Measurements from ENCODE around the gene VSTM2L.

The VSTM2L gene

GRCh38 chr20:37899105-37900045, 3.6 kb upstream of the VSTM2L start:
- no peak for DNase-seq (ENCODE audit: low read depth in 2 of 3, low spot score in 1 of 3)

GRCh38 chr20:37901240-37901639, 1.7 kb upstream of the VSTM2L start:
- no peak for DNase-seq (ENCODE audit: low read depth in 2 of 3, low spot score in 1 of 3)

DNA sequence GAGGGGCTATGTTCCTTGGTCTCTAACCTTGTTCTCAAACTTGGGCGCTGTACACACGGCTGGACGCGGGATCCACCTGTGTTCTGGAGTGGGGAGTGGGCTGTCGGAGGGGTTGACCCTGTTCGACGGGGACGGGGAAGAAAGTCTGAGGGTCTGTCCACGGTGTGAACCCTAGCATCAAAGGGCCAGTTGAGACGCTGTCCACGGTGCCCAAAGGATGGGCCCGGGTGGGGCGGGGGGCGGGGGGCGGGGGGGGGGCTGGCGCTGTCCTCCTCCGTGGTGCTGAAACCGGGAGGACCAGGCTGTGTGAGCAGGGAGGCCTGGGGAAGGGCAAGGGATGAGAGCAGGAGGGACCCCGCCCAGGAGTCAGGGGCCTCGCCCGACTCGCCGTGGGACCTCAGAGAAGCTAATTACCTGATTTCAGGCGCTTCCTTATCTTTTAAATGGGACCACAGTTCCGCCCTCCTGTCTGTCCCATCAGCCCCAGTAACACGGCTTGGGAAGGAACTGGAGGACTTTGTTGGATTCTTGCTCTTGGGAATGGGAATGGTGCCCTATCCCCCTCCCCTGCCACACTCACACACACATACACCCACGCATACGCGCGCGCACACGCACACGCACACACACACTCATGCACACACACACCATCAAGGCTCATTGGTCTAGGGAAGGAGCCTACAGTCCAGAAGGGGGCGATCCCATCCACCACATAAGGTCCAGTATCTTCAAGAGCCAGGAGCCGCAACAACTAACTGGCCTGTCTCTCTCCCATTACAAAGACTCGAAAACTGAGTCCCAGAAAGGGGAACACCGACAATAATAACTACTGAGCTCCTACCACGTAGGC, 1.0 kb upstream of the VSTM2L start:
- DNase-seq (ENCODE audit: low read depth in 2 of 3, low spot score in 1 of 3), result peak in 1 of 3 donors; percentile 11

GRCh38 chr20:37903317-37904007, 535 bp downstream of the VSTM2L start:
- DNase-seq (ENCODE audit: low read depth in 2 of 3, low spot score in 1 of 3), result no peak

- no peak for DNase-seq (ENCODE audit: low read depth in 2 of 3, low spot score in 1 of 3)
Measured at GRCh38 chr20:37904008-37904642, 1.2 kb downstream of the VSTM2L start.

GRCh38 chr20:37904845-37905373, 2.0 kb downstream of the VSTM2L start:
- no peak for DNase-seq (ENCODE audit: low read depth in 2 of 3, low spot score in 1 of 3)

- DNase-seq (ENCODE audit: low read depth in 2 of 3, low spot score in 1 of 3), result no peak
Measured at GRCh38 chr20:37905671-37906613, 3.0 kb downstream of the VSTM2L start.

- DNase-seq (ENCODE audit: low read depth in 2 of 3, low spot score in 1 of 3), result no peak
Measured at GRCh38 chr20:37907330-37907676, 4.4 kb downstream of the VSTM2L start.

DNA sequence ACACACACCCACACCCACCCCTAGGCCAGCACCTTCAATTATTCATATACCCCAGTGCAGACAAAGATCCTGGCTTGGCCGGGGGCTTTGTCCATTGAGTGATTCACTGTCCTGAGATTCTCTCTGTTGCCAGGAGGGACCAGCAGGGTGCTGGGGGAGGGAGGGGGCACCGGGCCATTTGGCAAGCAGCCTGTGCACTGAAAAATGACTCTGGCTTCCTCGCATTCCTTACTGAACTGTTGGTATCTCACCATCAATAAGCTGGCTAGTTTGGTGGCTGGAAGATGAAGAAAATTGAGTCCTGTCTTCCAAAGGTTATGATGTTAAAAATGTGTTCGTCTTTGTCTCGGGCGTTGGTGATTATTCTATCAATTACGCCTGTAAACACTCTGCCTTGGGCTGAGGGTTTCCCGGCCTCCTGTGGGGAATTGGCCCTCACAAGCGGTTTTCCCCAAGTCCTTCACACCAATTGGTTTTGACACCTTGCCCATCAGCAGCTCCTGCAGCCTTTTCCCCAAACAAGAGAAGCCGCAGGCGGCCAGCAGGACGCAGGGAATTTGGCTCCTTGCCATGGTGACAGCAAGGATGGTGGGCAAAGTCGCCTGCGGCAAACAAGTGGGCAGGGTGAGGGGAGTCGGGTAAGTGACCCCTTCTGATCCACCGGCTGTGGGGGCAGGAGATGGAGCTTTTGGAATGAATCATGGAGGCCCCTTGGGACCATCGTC, 4.9 kb downstream of the VSTM2L start:
- no peak for DNase-seq (ENCODE audit: low read depth in 2 of 3, low spot score in 1 of 3)

- DNase-seq (ENCODE audit: low read depth in 2 of 3, low spot score in 1 of 3), result no peak
Measured at GRCh38 chr20:37911261-37911660, 8.3 kb downstream of the VSTM2L start.

GRCh38 chr20:37911838-37912281, 8.9 kb downstream of the VSTM2L start:
- DNase-seq (ENCODE audit: low read depth in 2 of 3, low spot score in 1 of 3), result no peak

GRCh38 chr20:37912874-37913273, 9.9 kb downstream of the VSTM2L start:
- DNase-seq (ENCODE audit: low read depth in 2 of 3, low spot score in 1 of 3), result no peak

GRCh38 chr20:37913567-37914366, 10.8 kb downstream of the VSTM2L start:
- no peak for DNase-seq (ENCODE audit: low read depth in 2 of 3, low spot score in 1 of 3)

GRCh38 chr20:37914367-37914671, 11.4 kb downstream of the VSTM2L start:
- no peak for DNase-seq (ENCODE audit: low read depth in 2 of 3, low spot score in 1 of 3)

- no peak for DNase-seq (ENCODE audit: low read depth in 2 of 3, low spot score in 1 of 3)
Measured at GRCh38 chr20:37914672-37915433, 11.9 kb downstream of the VSTM2L start.

- DNase-seq (ENCODE audit: low read depth in 2 of 3, low spot score in 1 of 3), result no peak
Measured at GRCh38 chr20:37915434-37915787, 12.5 kb downstream of the VSTM2L start.

DNA sequence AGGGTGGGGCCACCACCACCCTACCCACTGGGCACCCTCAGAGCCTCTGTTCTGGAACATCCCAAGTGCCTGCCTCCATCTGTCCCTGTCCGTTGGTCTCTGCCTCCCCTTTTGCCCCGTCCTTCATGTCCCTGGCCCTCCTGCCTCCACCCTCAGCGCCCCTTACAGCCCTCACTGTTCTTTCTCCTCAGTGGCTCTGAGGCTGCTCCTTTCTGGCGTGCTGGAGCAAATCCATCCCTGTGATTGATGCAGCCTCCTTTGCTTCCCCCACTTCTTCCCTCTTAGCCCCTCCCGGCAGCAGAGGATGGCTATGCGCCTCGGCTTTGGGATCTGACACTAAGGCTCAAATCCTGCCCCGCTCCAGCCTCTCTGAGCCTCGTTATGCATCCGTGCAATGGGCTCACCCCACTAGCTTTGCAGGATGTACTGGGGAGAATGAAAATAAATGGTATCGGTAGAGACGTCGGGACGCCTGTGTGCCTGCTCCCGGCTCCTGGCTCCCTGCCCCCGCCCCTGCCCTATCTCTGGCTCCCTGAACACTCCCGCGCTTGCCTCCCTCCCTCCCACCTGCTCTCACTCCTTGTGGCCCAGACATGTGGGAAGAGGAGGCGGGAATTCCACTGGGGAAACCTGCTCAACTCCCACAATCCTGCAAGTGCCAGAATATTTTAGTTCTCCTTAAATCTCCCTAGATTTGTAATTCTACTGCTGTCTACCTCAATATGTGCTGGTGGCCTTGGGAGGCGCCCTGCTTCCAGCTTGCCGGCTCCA, 13.1 kb downstream of the VSTM2L start:
- no peak for DNase-seq (ENCODE audit: low read depth in 2 of 3, low spot score in 1 of 3)

Measured in stimulated activated CD4-positive, alpha-beta T cell treated with anti-CD3 and anti-CD28 coated beads, Interleukin-12 subunit alpha, Interleukin-12 subunit beta, amount 100 ng/mL, for 48 hours (primary cell).